GM12878 (cell line): ENCODE measurements around the gene GABRB2. TPM values are rescaled to one million over a fixed set of nuclear protein-coding genes. Genes with fewer than 3 reads are reported as not detected.

Experiments
- ATAC-seq: fragments of 200-7000 bp; cut with Tn5 transposase; 3 replicates; pipeline ENCODE4 v1.9.1; 2020; ENCODE audit warnings: mild to moderate bottlenecking, moderate library complexity
- BruUV-seq: library from RNA; stranded (reverse); fragments of 400-500 nt; replicated peaks from 2 replicates; lab custom pipeline; 2021; lab: Mats Ljungman, UMichigan
- CTCF ChIA-PET: fragments of 300-600 bp; sonication (Branson Sonifier 250); formaldehyde crosslinking; extraction: SDS; loops from one replicate; lab custom pipeline; 2021; ENCODE audit warnings: inconsistent platforms; lab: Yijun Ruan, JAX
- POLR2A ChIA-PET: fragments of 350-600 bp; formaldehyde crosslinking; extraction: SDS; loops from one replicate; lab custom pipeline; 2021; ENCODE audit warnings: inconsistent platforms; lab: Charles Lee
- RAD21 ChIA-PET: fragments of 300-600 bp; sonication (Branson Sonifier 250); formaldehyde crosslinking; loops from one replicate; lab custom pipeline; 2023; ENCODE audit warnings: antibody characterized with exemption; ENCODE audit not compliant: unreplicated experiment; lab: Charles Lee
- SMC1A ChIA-PET: fragments of 300-600 bp; sonication (Branson Sonifier 250); formaldehyde crosslinking; loops from one replicate; lab custom pipeline; 2023; ENCODE audit not compliant: unreplicated experiment, uncharacterized antibody; lab: Charles Lee
- DNase-seq: peaks from one replicate; pipeline ENCODE4 v3.0.0-alpha.2; 2011; ENCODE audit warnings: low read depth, low spot score
- FAIRE-seq: peaks from 3 replicates; lab custom pipeline; 2011; peaks lifted over from hg19 to GRCh38; lab: Jason Lieb, UNC
- H2AFZ ChIP-seq: 2 replicates; pipeline ENCODE4 v1.6.0; 2011; ENCODE audit warnings: low read depth, low read length, control low read depth; ENCODE audit not compliant: control insufficient read depth
- H3K27ac ChIP-seq: 2 replicates; pipeline ENCODE4 v1.5.1; 2011; ENCODE audit warnings: control low read depth; ENCODE audit not compliant: control insufficient read depth, insufficient read depth
- H3K27me3 ChIP-seq, 2 experiments: replicated peaks in 1 of 2; 2 replicates each; pipeline versions ENCODE4 v1.6.0 to v1.6.1; 2011; ENCODE audit warnings: low read length in 1 of 2; ENCODE audit not compliant: control insufficient read depth in 2 of 2, insufficient read depth in 2 of 2
- H3K36me3 ChIP-seq, 2 experiments: 2 replicates each; pipeline ENCODE4 v1.5.1; 2011; ENCODE audit warnings: low read length in 1 of 2; ENCODE audit not compliant: control insufficient read depth in 2 of 2, insufficient read depth in 2 of 2
- H3K4me1 ChIP-seq: 2 replicates; pipeline ENCODE4 v1.6.1; 2011; ENCODE audit warnings: mild to moderate bottlenecking, low read length, moderate library complexity, mixed read lengths; ENCODE audit not compliant: control insufficient read depth, insufficient read depth
- H3K4me2 ChIP-seq: 2 replicates; pipeline ENCODE4 v1.6.0; 2011; ENCODE audit warnings: control low read depth; ENCODE audit not compliant: control insufficient read depth, insufficient read depth
- H3K4me3 ChIP-seq: fragments of 200-600 bp; sonication (generic); 2 replicates; pipeline ENCODE4 v1.5.1; 2016
- H3K79me2 ChIP-seq: 2 replicates; pipeline ENCODE4 v1.6.0; 2011; ENCODE audit warnings: low read length; ENCODE audit not compliant: control insufficient read depth, insufficient read depth
- H3K9ac ChIP-seq: 2 replicates; pipeline ENCODE4 v1.8.0; 2011; ENCODE audit warnings: low read length, control low read depth, mixed read lengths; ENCODE audit not compliant: control insufficient read depth, insufficient read depth
- H3K9me3 ChIP-seq: replicated peaks from 3 replicates; pipeline ENCODE4 v1.5.1; 2011; ENCODE audit warnings: mild to moderate bottlenecking, low read length; ENCODE audit not compliant: control insufficient read depth, insufficient read depth
- H4K20me1 ChIP-seq: 2 replicates; pipeline ENCODE4 v1.6.0; 2011; ENCODE audit not compliant: control insufficient read depth, insufficient read depth
- ATF7 ChIP-seq: fragments of 450-650 bp; IDR thresholded peaks from 2 replicates; pipeline ENCODE4 v1.6.1; 2016; ENCODE audit warnings: low read depth, mild to moderate bottlenecking
- BCL3 ChIP-seq: IDR thresholded peaks from 2 replicates; pipeline ENCODE4 v1.6.1; 2011; ENCODE audit warnings: borderline replicate concordance, low read depth, mild to moderate bottlenecking, moderate library complexity, low read length; ENCODE audit not compliant: insufficient read depth, poor library complexity, severe bottlenecking
- BHLHE40 ChIP-seq, 2 experiments: fragments of 450-650 bp in 1 of 2; IDR thresholded peaks; 2 replicates each; pipeline ENCODE4 v1.6.1; 2011 to 2017; ENCODE audit warnings: low read depth in 2 of 2, borderline replicate concordance in 1 of 2, improper control_type of control experiment in 1 of 2, low read length in 1 of 2, mild to moderate bottlenecking in 1 of 2
- BRCA1 ChIP-seq: IDR thresholded peaks from 2 replicates; pipeline ENCODE4 v1.6.1; 2011; ENCODE audit warnings: low read depth, low read length, improper control_type of control experiment
- CREB1 ChIP-seq: IDR thresholded peaks from 2 replicates; pipeline ENCODE4 v1.6.1; 2012; ENCODE audit warnings: low read depth, mild to moderate bottlenecking, inconsistent platforms
- CTCF ChIP-seq, 3 experiments: IDR thresholded peaks in 2 of 3; conservative IDR thresholded peaks in 1 of 3; 2 replicates each; pipeline ENCODE4 v1.5.1; 2011; ENCODE audit warnings: low read depth in 3 of 3, low read length in 3 of 3, mild to moderate bottlenecking in 3 of 3, control low read depth in 2 of 3, moderate library complexity in 2 of 3, inconsistent platforms in 1 of 3, mixed read lengths in 1 of 3; ENCODE audit not compliant: control insufficient read depth in 2 of 3, insufficient read depth in 1 of 3; ENCODE audit errors: extremely low read depth in 1 of 3
- FOXM1 ChIP-seq: IDR thresholded peaks from 2 replicates; pipeline ENCODE4 v1.6.1; 2012; ENCODE audit warnings: low read depth, mild to moderate bottlenecking, inconsistent platforms, low read length, moderate library complexity
- MEF2B ChIP-seq: fragments of 450-650 bp; IDR thresholded peaks from 2 replicates; pipeline ENCODE4 v1.6.1; 2018; ENCODE audit warnings: mild to moderate bottlenecking, moderate library complexity; ENCODE audit not compliant: partially characterized antibody, poor library complexity, severe bottlenecking
- NFIC ChIP-seq: IDR thresholded peaks from 2 replicates; pipeline ENCODE4 v1.6.1; 2012; ENCODE audit warnings: low read depth, mild to moderate bottlenecking, inconsistent platforms, low read length, moderate library complexity
- POLR2AphosphoS2 ChIP-seq: IDR thresholded peaks from 2 replicates; pipeline ENCODE4 v1.6.1; 2011; ENCODE audit warnings: low read depth, mild to moderate bottlenecking, low read length, improper control_type of control experiment, moderate library complexity
- RAD21 ChIP-seq: IDR thresholded peaks from 2 replicates; pipeline ENCODE4 v1.6.1; 2011; ENCODE audit warnings: mild to moderate bottlenecking, low read depth, low read length, moderate library complexity; ENCODE audit not compliant: insufficient read depth
- RFX5 ChIP-seq: IDR thresholded peaks from 2 replicates; pipeline ENCODE4 v1.6.1; 2011; ENCODE audit warnings: low read depth, low read length, improper control_type of control experiment
- RUNX3 ChIP-seq: IDR thresholded peaks from 2 replicates; pipeline ENCODE4 v1.6.1; 2012; ENCODE audit warnings: low read length, inconsistent platforms
- SMAD1 ChIP-seq: fragments of 450-650 bp; IDR thresholded peaks from 2 replicates; pipeline ENCODE4 v1.6.1; 2018; ENCODE audit warnings: mild to moderate bottlenecking, low read depth; ENCODE audit not compliant: partially characterized antibody
- SP1 ChIP-seq: IDR thresholded peaks from one replicate; pipeline ENCODE4 v1.6.1; 2011; ENCODE audit warnings: low read depth, low read length
- USF1 ChIP-seq: IDR thresholded peaks from 2 replicates; pipeline ENCODE4 v1.6.1; 2011; ENCODE audit warnings: borderline replicate concordance, low read depth, mild to moderate bottlenecking, moderate library complexity, mixed read lengths, low read length; ENCODE audit not compliant: insufficient read depth; ENCODE audit errors: extremely low read length
- ZNF384 ChIP-seq: IDR thresholded peaks from 2 replicates; pipeline ENCODE4 v1.6.1; 2012; ENCODE audit warnings: low read depth, mild to moderate bottlenecking, low read length, improper control_type of control experiment, borderline replicate concordance
- WGBS: methylation state at CpG from one replicate; pipeline ENCODE4 v1.1.6; 2016; ENCODE audit warnings: low lambda C conversion rate; ENCODE audit not compliant: insufficient replicate concordance, insufficient coverage; ENCODE audit errors: missing lambda C conversion rate; 5-methylcytosine and 5-hydroxymethylcytosine counted together
- in situ Hi-C: fragments of 300-500 bp; cut with MboI; formaldehyde crosslinking; loops from 9 replicates; pipeline ENCODE4 v1.14.3; 2018; ENCODE audit warnings: mixed read lengths
- intact Hi-C: fragments of 100-400 bp; cut with micrococcal nuclease; formaldehyde crosslinking; loops from one replicate; pipeline ENCODE4 v1.14.2; 2022; ENCODE audit not compliant: unreplicated experiment
- polyA plus RNA-seq, 11 experiments: library from polyadenylated mRNA; depleted of rRNA in 4 of 11; unstranded in 6 of 11; stranded (reverse) in 5 of 11; fragments of >200 nt; fragmentation: Nextera tagmentation in 4 of 11; fragmentation: Illumina TruSeq in 1 of 11; extraction: Ambion mirVana in 4 of 11; extraction: Trizol in 1 of 11; gene quantifications; 1 replicate in 1 of 11; 2 replicates in 10 of 11; pipeline versions ENCODE4 v1.2.1 to v1.2.3, GENCODE V29; 2011 to 2016; ENCODE audit warnings: inconsistent platforms in 2 of 11, missing spikeins in 2 of 11, low read depth in 1 of 11
- total RNA-seq, 4 experiments: library from RNA; depleted of rRNA in 3 of 4; stranded (reverse); fragments of >200 nt in 3 of 4; fragmentation: Illumina TruSeq in 1 of 4; extraction: Trizol in 1 of 4; gene quantifications; 2 replicates each; pipeline versions ENCODE4 v1.2.1 to v1.2.3, GENCODE V29; 2013 to 2021

The GABRB2 gene
- total and polyA plus RNA-seq, 10 of the 15 experiments (the other 5 are each of a cell fraction or from before 2014, with no cell fraction given): 0.12 to 0.85 (median 0.43) TPM

- SMC1A ChIA-PET: interaction anchor here (1.0 kb wide), 1 partner anchor 15 kb away, joined by 3 read pairs; no protein-coding TSS in a partner anchor
- Histone ChIP-seq H3K4me3 (no peak overlapping the region), H2AFZ (no peak overlapping the region), H3K9ac (no peak overlapping the region), H3K27me3 (no peaks in the 10 kb centered on the region), H3K36me3 (no peaks in the 10 kb centered on the region), H3K9me3 (peaks cover 1% of the 10 kb centered on the region; the same call in 2 of the 3 replicates), H4K20me1 (no peaks in the 10 kb centered on the region), H3K4me2 (no peak overlapping the region), H3K27ac (no peak overlapping the region), H3K4me1 (no peaks in the 10 kb centered on the region), H3K79me2 (no peaks in the 10 kb centered on the region)
- RAD21 ChIA-PET: no interaction called here
- CTCF ChIA-PET: no interaction called here
- DNase-seq: peak; percentile 45
- FAIRE-seq: peak; percentile 56
- peak; percentile 57 for ATAC-seq
- 0% methylated on average over 1 of the region's 1 CpG for WGBS
- TF ChIP-seq POLR2AphosphoS2 (no peak), SMAD1 (no peak), SP1 (no peak), NFIC (peak; percentile 67; the same call in 1 of the 2 replicates), RUNX3 (peak; percentile 91), ZNF384 (peak; percentile 33; the same call in 1 of the 2 replicates), ATF7 (0 out of 2 replicates have a peak, but pooled peaks have one; percentile 31), MEF2B (peak; percentile 26), RFX5 (no peak), USF1 (no peak), BHLHE40 (IDR thresholded peaks at IDR 0.05; ENCODE audit: borderline replicate concordance in 1 of 2, low read depth in 2 of 2, low read length in 1 of 2) (no peak), FOXM1 (0 out of 2 replicates have a peak, but pooled peaks have one; percentile 18), RAD21 (0 out of 2 replicates have a peak, but pooled peaks have one; percentile 9), CREB1 (peak; percentile 24; the same call in 1 of the 2 replicates), CTCF (IDR thresholded peaks at IDR 0.05 in 2 of 3, conservative IDR thresholded peaks at IDR 0.05 in 1 of 3; ENCODE audit: control insufficient read depth in 2 of 3, extremely low read depth in 1 of 3, insufficient read depth in 1 of 3, low read depth in 3 of 3, low read length in 3 of 3) (no peak), BCL3 (peak; percentile 61), BRCA1 (no peak)
- intact Hi-C loops: loop anchor here (5.0 kb wide), 1 partner anchor 408 kb away; no protein-coding TSS in a partner anchor
- in situ Hi-C loops: no loop called here
- POLR2A ChIA-PET: no interaction called here
- BruUV-seq: no TSS peak
Measured at GRCh38 chr5:161380486-161380885, 166.0 kb downstream of the GABRB2 start.
